ENCODE measurements around the gene NTN1.

Gene NTN1

GRCh38 chr17:9230346-9230745 lies 209.0 kb downstream of the NTN1 start:
- Histone ChIP-seq H3F3A (ENCODE audit: insufficient read depth) (no peaks in the 10 kb centered on the region), H4K20me1 (ENCODE audit: low read depth, low read length) (no peaks in the 10 kb centered on the region), H3K4me3 (ENCODE audit: insufficient read depth, low read length, poor library complexity, severe bottlenecking) (no peak overlapping the region), H3K27ac (ENCODE audit: low read depth, low read length) (no peak overlapping the region), H3K9me3 (ENCODE audit: insufficient read depth, low read length) (no peaks in the 10 kb centered on the region), H2AFZ (ENCODE audit: low read depth, low read length, severe bottlenecking) (no peak overlapping the region), H3K79me2 (ENCODE audit: insufficient read depth, low read length) (no peaks in the 10 kb centered on the region), H3K9ac (ENCODE audit: low read length) (no peak overlapping the region), H3K36me3 (ENCODE audit: low read length) (no peaks in the 10 kb centered on the region), H3K4me2 (ENCODE audit: low read depth, low read length, poor library complexity, severe bottlenecking) (no peak overlapping the region), H3K27me3 (ENCODE audit: low read length) (no peaks in the 10 kb centered on the region), H3K9me2 (replicated peaks; ENCODE audit: insufficient read depth, low read length) (no peaks in the 10 kb centered on the region)
- TF ChIP-seq EZH2phosphoT487 (conservative IDR thresholded peaks at IDR 0.05; ENCODE audit: low read length) = no peak
- no peak for TF ChIP-seq CTCF (IDR thresholded peaks at IDR 0.05; ENCODE audit: insufficient read depth, low read length, poor library complexity, severe bottlenecking)

DNA sequence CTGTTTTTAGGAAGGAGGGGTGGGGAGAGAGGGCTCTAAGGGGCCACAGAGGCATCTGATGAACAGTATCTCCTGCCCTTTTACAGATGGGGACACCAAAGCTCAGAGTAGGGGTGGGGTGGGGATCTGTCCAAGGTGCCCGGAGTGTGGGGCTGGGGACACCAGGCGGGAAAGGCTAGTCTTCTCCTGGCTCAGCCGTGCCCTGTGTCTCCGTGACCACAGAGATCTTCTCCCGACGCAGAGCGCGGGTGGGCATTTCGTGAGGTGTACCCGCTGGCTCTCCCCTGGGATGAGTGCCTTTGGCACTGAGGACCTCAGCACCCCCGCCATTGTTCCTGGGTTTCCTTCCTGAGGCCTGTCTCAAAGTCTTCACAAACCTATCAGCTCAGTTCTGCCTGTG lies 209.6 kb downstream of the NTN1 start:
- TF ChIP-seq EZH2phosphoT487 (conservative IDR thresholded peaks at IDR 0.05; ENCODE audit: low read length) = no peak
- no peak for TF ChIP-seq CTCF (IDR thresholded peaks at IDR 0.05; ENCODE audit: insufficient read depth, low read length, poor library complexity, severe bottlenecking)
- H3K79me2 ChIP-seq (ENCODE audit: insufficient read depth, low read length) = no peaks in the 10 kb centered on the region
- H3K27me3 ChIP-seq (ENCODE audit: low read length) = no peaks in the 10 kb centered on the region
- no peaks in the 10 kb centered on the region for H4K20me1 ChIP-seq (ENCODE audit: low read depth, low read length)
- H2AFZ ChIP-seq (ENCODE audit: low read depth, low read length, severe bottlenecking) = no peak overlapping the region
- no peaks in the 10 kb centered on the region for H3K9me2 ChIP-seq (replicated peaks; ENCODE audit: insufficient read depth, low read length)
- H3K36me3 ChIP-seq (ENCODE audit: low read length) = no peaks in the 10 kb centered on the region
- H3K9me3 ChIP-seq (ENCODE audit: insufficient read depth, low read length) = no peaks in the 10 kb centered on the region
- no peak overlapping the region for H3K4me3 ChIP-seq (ENCODE audit: insufficient read depth, low read length, poor library complexity, severe bottlenecking)
- H3F3A ChIP-seq (ENCODE audit: insufficient read depth) = no peaks in the 10 kb centered on the region
- no peak overlapping the region for H3K9ac ChIP-seq (ENCODE audit: low read length)
- no peak overlapping the region for H3K4me2 ChIP-seq (ENCODE audit: low read depth, low read length, poor library complexity, severe bottlenecking)
- H3K27ac ChIP-seq (ENCODE audit: low read depth, low read length) = no peak overlapping the region

DNA sequence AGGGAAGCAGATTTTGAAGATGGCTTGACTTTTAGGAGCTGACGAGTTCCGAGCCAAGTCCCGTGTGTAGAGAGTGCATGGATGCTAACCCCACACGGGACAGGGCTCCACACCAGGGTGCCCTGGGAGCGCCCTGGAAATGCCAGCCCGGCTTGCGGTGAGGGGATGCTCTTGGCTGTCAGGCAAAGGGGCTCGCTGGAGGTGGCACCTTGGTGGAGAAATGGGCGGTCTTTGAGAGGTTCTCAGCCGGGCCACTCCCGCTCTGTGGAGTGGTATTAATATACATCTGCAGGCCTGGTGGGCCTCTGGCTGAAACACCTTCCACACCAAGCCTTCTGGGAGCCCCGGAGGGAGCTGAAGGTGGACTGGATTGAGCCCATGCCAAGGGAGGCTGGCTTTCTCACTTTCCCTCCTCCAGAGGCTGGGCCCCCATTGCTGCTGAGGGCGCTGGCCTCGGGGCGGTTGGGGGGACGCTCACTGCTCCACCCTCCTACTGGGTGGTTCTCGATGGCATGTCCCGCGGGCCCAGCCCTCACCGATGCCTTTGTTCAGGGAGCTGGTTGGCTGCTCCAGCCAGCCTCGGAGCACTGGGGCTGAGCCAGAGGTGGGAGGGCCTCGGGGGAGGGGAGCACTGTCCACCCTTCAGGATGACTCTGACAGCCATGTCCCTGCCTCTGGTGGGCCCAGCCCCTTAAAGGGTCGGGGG lies 210.3 kb downstream of the NTN1 start:
- Histone ChIP-seq H3K27me3 (ENCODE audit: low read length) (no peaks in the 10 kb centered on the region), H3K9me2 (replicated peaks; ENCODE audit: insufficient read depth, low read length) (no peaks in the 10 kb centered on the region), H3K27ac (ENCODE audit: low read depth, low read length) (no peak overlapping the region), H3K4me2 (ENCODE audit: low read depth, low read length, poor library complexity, severe bottlenecking) (no peak overlapping the region), H4K20me1 (ENCODE audit: low read depth, low read length) (no peaks in the 10 kb centered on the region), H3K4me3 (ENCODE audit: insufficient read depth, low read length, poor library complexity, severe bottlenecking) (no peak overlapping the region), H2AFZ (ENCODE audit: low read depth, low read length, severe bottlenecking) (no peak overlapping the region), H3K79me2 (ENCODE audit: insufficient read depth, low read length) (no peaks in the 10 kb centered on the region), H3K9ac (ENCODE audit: low read length) (no peak overlapping the region), H3K36me3 (ENCODE audit: low read length) (no peaks in the 10 kb centered on the region), H3K9me3 (ENCODE audit: insufficient read depth, low read length) (no peaks in the 10 kb centered on the region), H3F3A (ENCODE audit: insufficient read depth) (no peaks in the 10 kb centered on the region)
- TF ChIP-seq CTCF (IDR thresholded peaks at IDR 0.05; ENCODE audit: insufficient read depth, low read length, poor library complexity, severe bottlenecking) (no peak), EZH2phosphoT487 (conservative IDR thresholded peaks at IDR 0.05; ENCODE audit: low read length) (no peak)

Measured in SU-DHL-6 (cell line).